Kidney epithelial cell (primary cell): ENCODE measurements around the gene CUL7. TPM values are rescaled to one million over a fixed set of nuclear protein-coding genes. Genes with fewer than 3 reads are reported as not detected.

Experiments used
- DNase-seq: peaks from one replicate; pipeline ENCODE4 v3.0.0-alpha.2; 2010; ENCODE audit warnings: low read depth
- H3K27me3 ChIP-seq: 2 replicates; pipeline ENCODE4 v1.6.0; 2011; ENCODE audit warnings: low read length; ENCODE audit not compliant: control insufficient read depth, insufficient read depth
- H3K36me3 ChIP-seq: 2 replicates; pipeline ENCODE4 v1.5.1; 2011; ENCODE audit warnings: low read length; ENCODE audit not compliant: control insufficient read depth, insufficient read depth
- H3K4me3 ChIP-seq: 2 replicates; pipeline ENCODE4 v1.5.1; 2011; ENCODE audit warnings: low read depth, mild to moderate bottlenecking, control low read depth, low read length
- CTCF ChIP-seq: IDR thresholded peaks from 2 replicates; pipeline ENCODE4 v1.5.1; 2011; ENCODE audit warnings: mild to moderate bottlenecking, moderate library complexity, low read length, control low read depth, inconsistent platforms; ENCODE audit not compliant: insufficient read depth, poor library complexity, severe bottlenecking
- total RNA-seq: library from RNA; depleted of rRNA; stranded (reverse); fragments of >200 nt; gene quantifications from 2 replicates; pipeline ENCODE4 v1.2.3, GENCODE V29; 2015

Gene CUL7
- total RNA-seq, 1 donor from 2014 or later = 28.1 TPM

GRCh38 chr6:43032326-43032725 lies 21.3 kb downstream of the CUL7 start:
- no peak overlapping the region for H3K4me3 ChIP-seq
- no peak for TF ChIP-seq CTCF
- DNase-seq = no peak
- peaks cover 7% of the 10 kb centered on the region for H3K36me3 ChIP-seq
- H3K27me3 ChIP-seq = no peaks in the 10 kb centered on the region

- no peak for DNase-seq
- Histone ChIP-seq H3K4me3 (no peak overlapping the region), H3K27me3 (no peaks in the 10 kb centered on the region), H3K36me3 (peaks cover 6% of the 10 kb centered on the region)
- TF ChIP-seq CTCF = no peak
Measured at GRCh38 chr6:43029120-43029519, 24.5 kb downstream of the CUL7 start.

DNA sequence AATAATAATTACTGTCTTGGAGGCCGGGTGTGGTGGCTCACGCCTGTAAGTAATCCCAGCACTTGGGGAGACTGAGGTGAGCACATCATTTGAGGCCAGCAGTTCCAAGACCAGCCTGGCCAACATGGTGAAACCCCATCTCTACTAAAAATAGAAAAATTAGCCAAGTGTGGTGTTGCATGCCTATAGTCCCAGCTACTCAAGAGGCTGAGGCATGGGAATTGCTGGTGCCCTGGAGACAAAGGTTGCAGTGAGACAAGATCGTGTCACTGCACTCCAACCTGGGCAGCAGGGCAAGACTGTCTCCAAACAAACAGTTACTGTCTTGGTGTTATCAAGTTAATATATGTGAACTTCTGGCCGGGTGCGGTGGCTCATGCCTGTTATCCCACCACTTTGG lies 27.3 kb downstream of the CUL7 start:
- no peak for DNase-seq
- TF ChIP-seq CTCF = no peak
- Histone ChIP-seq H3K36me3 (peaks cover 6% of the 10 kb centered on the region), H3K4me3 (no peak overlapping the region), H3K27me3 (no peaks in the 10 kb centered on the region)

DNA sequence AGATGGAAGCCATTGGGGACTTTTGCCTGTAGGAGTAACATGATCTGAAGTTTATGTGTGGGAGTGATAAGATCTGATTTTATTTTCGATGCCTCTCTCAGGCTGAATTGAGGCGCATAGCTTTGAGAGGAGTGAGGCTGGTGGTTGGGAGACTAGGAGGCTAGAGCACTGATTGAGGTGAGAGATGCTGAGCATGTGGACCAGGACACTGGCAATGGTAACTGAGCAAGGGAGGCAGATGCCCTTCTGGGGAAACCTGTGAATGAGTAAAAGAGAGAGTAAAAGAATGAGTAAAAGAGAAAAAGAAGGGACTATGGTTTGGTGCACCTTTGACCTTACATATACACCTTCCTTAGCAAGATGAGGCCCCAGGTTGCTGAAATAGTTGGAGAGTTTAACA lies 29.2 kb downstream of the CUL7 start:
- DNase-seq = no peak
- TF ChIP-seq CTCF = no peak
- Histone ChIP-seq H3K4me3 (no peak overlapping the region), H3K27me3 (no peaks in the 10 kb centered on the region), H3K36me3 (peaks cover 2% of the 10 kb centered on the region)

DNA sequence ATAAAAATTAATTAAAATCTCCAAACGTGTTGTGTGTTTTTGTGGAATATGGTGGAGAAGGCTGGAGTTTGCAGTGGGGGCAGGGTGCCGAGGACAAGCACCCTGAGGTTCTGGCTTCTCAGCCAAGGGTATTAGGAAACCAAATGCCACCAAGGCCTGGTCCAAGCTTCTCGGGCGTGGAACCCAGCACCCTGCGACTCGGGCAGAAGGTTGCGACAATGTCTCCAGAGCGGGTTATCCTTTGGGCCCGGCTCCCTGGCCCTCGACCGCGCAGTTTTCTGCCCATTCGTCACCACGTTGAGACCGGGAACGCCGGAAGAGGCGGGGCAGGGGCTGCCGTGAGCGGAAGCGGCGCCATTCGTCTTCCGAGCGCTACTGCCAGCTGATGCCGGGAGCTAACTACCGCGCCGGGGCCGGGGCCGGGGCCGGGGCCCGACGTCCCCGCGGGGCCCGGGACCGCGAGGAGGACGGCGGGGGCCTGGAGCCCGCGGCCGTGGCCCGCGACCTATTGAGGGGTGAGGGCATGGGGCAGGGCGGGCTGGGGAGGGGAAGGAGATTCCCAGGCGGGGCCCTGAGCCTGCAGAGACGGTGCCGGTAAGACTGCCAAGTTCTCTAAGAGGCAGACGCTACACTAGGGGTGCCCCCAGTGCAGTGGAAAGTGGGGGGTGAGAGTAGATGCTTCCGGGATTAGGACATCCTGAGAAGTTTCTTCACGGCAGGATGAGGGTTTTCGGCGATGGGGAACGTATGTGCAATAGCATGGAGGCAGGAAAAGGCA lies 32.2 kb downstream of the CUL7 start, which contains the start of gene RRP36:
RRP36 (plus strand) TSS at position 354 of the 778 bp plus-strand sequence; CDS start at position 386, 32 bp downstream.
- H3K4me3 ChIP-seq = peak within 1 kb of the TSS; percentile 89
- no peaks in the 10 kb centered on the region for H3K27me3 ChIP-seq
- H3K36me3 ChIP-seq = peaks cover 3% of the 10 kb centered on the region
- no peak for TF ChIP-seq CTCF
- peak; percentile 19 for DNase-seq

DNA sequence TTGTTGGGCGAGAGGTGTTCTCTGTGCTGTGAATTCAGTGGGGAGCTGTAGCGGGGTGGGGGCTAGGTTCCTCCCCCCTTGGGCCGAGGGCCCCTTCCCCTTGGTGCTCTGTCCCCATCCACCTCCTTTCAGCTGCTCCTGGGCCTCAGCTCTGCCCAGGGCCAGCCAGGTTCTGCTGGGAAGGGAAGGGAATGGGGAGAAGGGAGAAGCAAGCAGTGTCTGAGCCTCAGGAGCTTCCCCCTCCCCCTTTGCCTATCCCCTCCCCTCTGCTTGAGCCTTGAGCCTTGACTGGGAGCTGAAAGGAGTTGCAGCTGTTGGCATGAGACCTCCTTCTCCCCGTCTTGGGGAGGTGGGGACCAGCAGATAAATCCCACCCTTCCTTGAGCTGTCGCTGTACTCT lies 32.8 kb downstream of the CUL7 start:
- peaks cover 3% of the 10 kb centered on the region for H3K36me3 ChIP-seq
- no peak for TF ChIP-seq CTCF
- DNase-seq = no peak

More for the DNA sequence above, 32.8 kb downstream of the CUL7 start:
- Histone ChIP-seq H3K27me3 (no peaks in the 10 kb centered on the region), H3K4me3 (peak overlapping the region; percentile 89)
